ENCODE measurements around the gene ADAMTSL4. TPM values are rescaled to one million over a fixed set of nuclear protein-coding genes. Genes with fewer than 3 reads are reported as not detected.

The ADAMTSL4 gene
- total and polyA plus RNA-seq, 2 of the 8 experiments (the other 6 are each of a cell fraction or from before 2014, with no cell fraction given), result 4.2 to 5.4 TPM

DNA sequence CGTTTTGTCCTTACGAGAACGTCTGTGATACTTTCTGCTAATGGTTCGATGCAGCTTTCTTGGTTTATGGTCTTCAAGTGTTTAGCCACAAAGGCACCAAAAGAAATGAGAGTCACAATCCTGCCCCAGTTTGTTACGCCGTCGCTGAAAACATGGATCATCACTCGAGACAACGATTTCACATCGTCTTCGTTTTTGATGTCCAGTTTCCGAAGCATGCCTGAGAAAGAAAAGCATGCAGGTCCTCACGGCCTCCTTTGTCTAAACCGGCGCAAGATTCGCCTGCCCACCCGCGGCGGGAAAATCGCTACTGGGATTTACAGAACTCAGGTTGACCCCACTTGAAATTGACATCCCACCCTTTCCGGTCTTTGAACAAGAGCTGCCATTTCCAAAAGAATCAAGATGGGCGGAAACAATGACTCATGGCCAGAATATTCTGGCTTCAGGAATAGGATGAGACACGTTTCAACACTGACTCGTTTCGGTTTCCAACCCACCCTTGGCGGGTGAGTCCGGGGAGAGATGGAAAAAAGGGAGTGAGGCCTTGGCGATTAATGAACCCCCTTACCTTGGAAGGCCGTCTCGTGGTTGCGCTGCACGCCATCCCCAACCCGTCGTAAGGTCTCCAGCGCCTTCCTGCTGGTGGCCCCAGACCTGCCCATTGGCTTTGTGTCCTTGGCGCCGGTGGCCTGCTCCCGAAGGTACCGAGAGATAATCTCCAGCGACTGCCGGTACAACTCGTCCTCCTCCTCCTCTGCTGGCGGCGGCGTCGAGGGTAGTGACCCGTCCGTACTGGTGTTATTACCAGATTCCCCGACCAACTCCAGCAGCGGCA lies 29.3 kb downstream of the ADAMTSL4 start (continued):
- TF ChIP-seq NANOG (IDR thresholded peaks at IDR 0.05; ENCODE audit: insufficient read depth, low read depth, low read length, poor library complexity, severe bottlenecking), result no peak
- TF ChIP-seq KDM1A (IDR thresholded peaks at IDR 0.05; ENCODE audit: borderline replicate concordance, low read length), result no peak
- no peak for TF ChIP-seq EGR1 (IDR thresholded peaks at IDR 0.05; ENCODE audit: borderline replicate concordance, low read depth, low read length)
- TF ChIP-seq RFX5 (IDR thresholded peaks at IDR 0.05; ENCODE audit: borderline replicate concordance, low read depth, low read length), result no peak
- peak; percentile 77 for TF ChIP-seq JUND (IDR thresholded peaks at IDR 0.05; ENCODE audit: low read length)
- 0 out of 2 replicates have a peak, but pooled peaks have one; percentile 4 for TF ChIP-seq SRF (IDR thresholded peaks at IDR 0.05; ENCODE audit: low read depth, low read length)
